MM.1S (cell line): ENCODE data around the gene RPL27.

Experiments
- DNase-seq: peaks from one replicate; pipeline ENCODE4 v3.0.0-alpha.2; 2015
- H2AFZ ChIP-seq: fragments of 300-600 bp; sonication (generic); 2 replicates; pipeline ENCODE4 v1.6.0; 2016; ENCODE audit warnings: antibody characterized with exemption, low read length
- H3F3A ChIP-seq: fragments of 300-600 bp; sonication (generic); 2 replicates; pipeline ENCODE4 v1.6.1; 2016; ENCODE audit warnings: mild to moderate bottlenecking, antibody characterized with exemption, low read length, moderate library complexity, mixed read lengths; ENCODE audit not compliant: insufficient read depth
- H3K27ac ChIP-seq: fragments of 300-600 bp; sonication (generic); 2 replicates; pipeline ENCODE4 v1.5.1; 2016; ENCODE audit warnings: mild to moderate bottlenecking, low read length
- H3K27me3 ChIP-seq: fragments of 300-600 bp; sonication (generic); replicated peaks from 2 replicates; pipeline ENCODE4 v1.6.0; 2016; ENCODE audit warnings: low read length; ENCODE audit not compliant: insufficient read depth
- H3K36me3 ChIP-seq: fragments of 300-600 bp; sonication (generic); replicated peaks from 2 replicates; pipeline ENCODE4 v1.6.1; 2016; ENCODE audit warnings: mild to moderate bottlenecking, low read length, mixed read lengths; ENCODE audit not compliant: insufficient read depth
- H3K4me1 ChIP-seq: fragments of 300-600 bp; sonication (generic); 2 replicates; pipeline ENCODE4 v1.6.1; 2016; ENCODE audit warnings: low read length, mixed read lengths
- H3K4me2 ChIP-seq: fragments of 300-600 bp; sonication (generic); 2 replicates; pipeline ENCODE4 v1.6.0; 2016; ENCODE audit warnings: low read depth, low read length
- H3K4me3 ChIP-seq: fragments of 300-600 bp; sonication (generic); 2 replicates; pipeline ENCODE4 v1.5.1; 2016; ENCODE audit warnings: low read length, mixed read lengths
- H3K79me2 ChIP-seq: fragments of 300-600 bp; sonication (generic); 2 replicates; pipeline ENCODE4 v1.6.1; 2016; ENCODE audit warnings: mixed run types, low read length, mixed read lengths
- H3K9ac ChIP-seq: fragments of 300-600 bp; sonication (generic); 2 replicates; pipeline ENCODE4 v1.6.1; 2016; ENCODE audit warnings: low read length, mixed read lengths
- H3K9me2 ChIP-seq: fragments of 300-600 bp; sonication (generic); replicated peaks from 2 replicates; pipeline ENCODE4 v1.6.1; 2016; ENCODE audit warnings: mild to moderate bottlenecking, low read length, mixed read lengths; ENCODE audit not compliant: insufficient read depth
- H3K9me3 ChIP-seq: fragments of 300-600 bp; sonication (generic); replicated peaks from 2 replicates; pipeline ENCODE4 v1.6.1; 2016; ENCODE audit warnings: mild to moderate bottlenecking, low read length, mixed read lengths; ENCODE audit not compliant: insufficient read depth
- H4K20me1 ChIP-seq: fragments of 300-600 bp; sonication (generic); 2 replicates; pipeline ENCODE4 v1.6.1; 2016; ENCODE audit warnings: mild to moderate bottlenecking, low read length, moderate library complexity, mixed read lengths; ENCODE audit not compliant: insufficient read depth
- EZH2 ChIP-seq: fragments of 300-600 bp; sonication (generic); optimal IDR thresholded peaks from 2 replicates; pipeline ENCODE3; 2017; ENCODE audit warnings: low read depth, mild to moderate bottlenecking, antibody characterized with exemption, low read length, mixed read lengths
- EZH2phosphoT487 ChIP-seq: fragments of 300-600 bp; sonication (generic); IDR thresholded peaks from 2 replicates; pipeline ENCODE4 v1.6.1; 2018; ENCODE audit warnings: antibody characterized with exemption, low read length
- TF ChIP-seq, protein P1 (sequence below): fragments of 300-600 bp; sonication (generic); IDR thresholded peaks from 2 replicates; pipeline ENCODE4 v1.5.1; 2016; ENCODE audit warnings: antibody characterized with exemption, low read length, mixed read lengths

Gene RPL27

DNA sequence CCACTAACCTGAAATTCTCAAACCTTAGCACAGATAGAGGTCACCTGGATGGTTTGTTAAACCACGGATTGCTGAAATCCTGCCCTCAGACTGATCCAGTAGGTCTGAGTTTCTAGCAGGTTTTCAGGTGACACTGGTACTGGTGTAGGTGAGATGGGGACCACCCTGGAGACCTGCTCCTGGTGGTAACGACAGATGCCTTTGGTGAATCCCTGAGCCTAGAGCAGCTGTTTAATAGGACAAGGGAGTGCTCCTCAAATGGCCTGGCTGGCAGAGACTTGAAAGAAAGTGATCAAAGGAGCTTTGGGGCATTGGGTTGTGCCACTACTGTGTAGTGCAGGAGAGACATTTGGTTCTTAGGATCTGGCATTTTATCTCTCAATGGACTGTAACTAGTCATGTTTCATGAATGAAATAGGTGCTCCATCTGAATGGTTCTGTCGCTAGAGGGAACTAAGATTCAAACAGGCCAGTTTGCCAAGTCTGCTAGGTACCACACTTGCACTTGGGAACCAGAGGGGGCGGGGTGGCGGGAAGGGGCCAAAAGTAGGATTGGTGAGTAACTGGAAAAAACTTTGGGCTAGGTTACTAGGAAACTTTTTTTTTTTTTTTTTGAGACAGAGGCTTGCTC, 5.4 kb downstream of the RPL27 start:
- H3K79me2 ChIP-seq: peaks cover 31% of the 10 kb centered on the region
- no peak overlapping the region for H3K4me3 ChIP-seq
- H3K4me1 ChIP-seq: peaks cover 9% of the 10 kb centered on the region; the same call in 1 of the 2 replicates
- H3K27me3 ChIP-seq: no peaks in the 10 kb centered on the region
- no peak overlapping the region for H3K27ac ChIP-seq
- H3K36me3 ChIP-seq: peaks cover 15% of the 10 kb centered on the region
- H3K9me3 ChIP-seq: no peaks in the 10 kb centered on the region
- H3K9ac ChIP-seq: no peak overlapping the region
- no peak overlapping the region for H3K4me2 ChIP-seq
- 0 out of 2 replicates have a peak, but pooled peaks cover 5% of the 10 kb centered on the region for H4K20me1 ChIP-seq
- no peaks in the 10 kb centered on the region for H3K9me2 ChIP-seq
- DNase-seq: no peak
- H2AFZ ChIP-seq: no peak overlapping the region
- TF ChIP-seq EZH2: no peak
- TF ChIP-seq, protein P1, sequence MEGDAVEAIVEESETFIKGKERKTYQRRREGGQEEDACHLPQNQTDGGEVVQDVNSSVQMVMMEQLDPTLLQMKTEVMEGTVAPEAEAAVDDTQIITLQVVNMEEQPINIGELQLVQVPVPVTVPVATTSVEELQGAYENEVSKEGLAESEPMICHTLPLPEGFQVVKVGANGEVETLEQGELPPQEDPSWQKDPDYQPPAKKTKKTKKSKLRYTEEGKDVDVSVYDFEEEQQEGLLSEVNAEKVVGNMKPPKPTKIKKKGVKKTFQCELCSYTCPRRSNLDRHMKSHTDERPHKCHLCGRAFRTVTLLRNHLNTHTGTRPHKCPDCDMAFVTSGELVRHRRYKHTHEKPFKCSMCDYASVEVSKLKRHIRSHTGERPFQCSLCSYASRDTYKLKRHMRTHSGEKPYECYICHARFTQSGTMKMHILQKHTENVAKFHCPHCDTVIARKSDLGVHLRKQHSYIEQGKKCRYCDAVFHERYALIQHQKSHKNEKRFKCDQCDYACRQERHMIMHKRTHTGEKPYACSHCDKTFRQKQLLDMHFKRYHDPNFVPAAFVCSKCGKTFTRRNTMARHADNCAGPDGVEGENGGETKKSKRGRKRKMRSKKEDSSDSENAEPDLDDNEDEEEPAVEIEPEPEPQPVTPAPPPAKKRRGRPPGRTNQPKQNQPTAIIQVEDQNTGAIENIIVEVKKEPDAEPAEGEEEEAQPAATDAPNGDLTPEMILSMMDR: no peak
- TF ChIP-seq EZH2phosphoT487: no peak
- peaks cover 55% of the 10 kb centered on the region for H3F3A ChIP-seq

DNA sequence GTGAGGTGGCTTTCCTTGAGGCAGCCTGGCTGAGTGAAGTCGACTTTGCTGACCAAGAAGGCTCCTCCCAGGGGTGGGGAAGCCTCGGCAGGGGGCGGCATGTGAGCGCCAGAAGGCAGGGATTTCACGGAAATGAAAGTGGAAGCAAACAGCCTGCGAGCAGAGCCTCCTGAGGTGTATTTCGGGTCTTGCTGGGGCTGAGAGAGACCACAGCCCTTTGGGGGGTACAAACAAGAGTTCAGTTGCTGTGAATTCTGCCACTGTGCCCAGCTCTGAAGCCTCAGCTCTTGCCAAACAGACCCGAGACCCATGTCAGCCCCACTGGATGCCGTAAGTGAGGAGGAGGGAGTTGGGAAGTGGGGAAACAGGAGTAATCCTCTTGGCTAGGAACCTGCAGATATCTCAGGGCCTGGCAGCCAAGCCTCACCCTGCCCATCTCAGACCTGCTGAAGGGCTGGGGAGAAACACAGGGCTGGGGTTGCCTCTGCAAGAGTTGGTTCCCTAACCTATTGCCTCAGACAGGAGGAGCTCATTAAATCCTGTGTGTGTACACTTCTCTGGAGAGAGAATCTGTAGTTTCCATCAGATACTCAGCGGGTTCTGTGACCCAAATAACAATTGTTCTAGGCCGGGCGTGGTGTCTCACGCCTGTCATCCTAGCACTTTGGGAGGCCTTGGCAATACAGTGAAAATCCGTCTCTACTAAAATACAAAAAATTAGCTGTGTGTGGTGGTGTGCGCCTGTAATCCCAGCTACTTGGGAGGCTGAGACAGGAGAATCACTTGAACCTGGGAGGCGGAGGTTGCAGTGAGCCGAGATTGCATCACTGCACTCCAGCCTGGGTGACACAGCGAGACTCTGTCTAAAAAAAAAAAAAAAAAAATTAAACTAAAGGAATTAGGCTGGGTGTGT, 8.7 kb downstream of the RPL27 start, which contains the start of gene IFI35:
TSS of gene IFI35 (plus strand) at position 146 of the 913 bp plus-strand sequence. CDS start at position 310, 164 bp downstream.
- peak within 1 kb of the TSS; percentile 62; the same call in 1 of the 2 replicates for H3K4me2 ChIP-seq
- peaks cover 3% of the 10 kb centered on the region; the same call in 1 of the 2 replicates for H3K4me1 ChIP-seq
- H3K9me3 ChIP-seq: no peaks in the 10 kb centered on the region
- peaks cover 33% of the 10 kb centered on the region for H3F3A ChIP-seq
- peak within 1 kb of the TSS; percentile 60; the same call in 1 of the 2 replicates for H3K27ac ChIP-seq
- peaks cover 12% of the 10 kb centered on the region for H3K79me2 ChIP-seq
- H2AFZ ChIP-seq: peak within 1 kb of the TSS; percentile 47
- H3K9me2 ChIP-seq: no peaks in the 10 kb centered on the region
- DNase-seq: peak; percentile 93
- H4K20me1 ChIP-seq: 0 out of 2 replicates have a peak, but pooled peaks cover 5% of the 10 kb centered on the region
- H3K4me3 ChIP-seq: peak within 1 kb of the TSS; percentile 70
- no peaks in the 10 kb centered on the region for H3K27me3 ChIP-seq
- H3K9ac ChIP-seq: peak within 1 kb of the TSS; percentile 75
- H3K36me3 ChIP-seq: peaks cover 7% of the 10 kb centered on the region
- TF ChIP-seq EZH2 (no peak), EZH2phosphoT487 (no peak)
- TF ChIP-seq, protein P1: peak; percentile 40

DNA sequence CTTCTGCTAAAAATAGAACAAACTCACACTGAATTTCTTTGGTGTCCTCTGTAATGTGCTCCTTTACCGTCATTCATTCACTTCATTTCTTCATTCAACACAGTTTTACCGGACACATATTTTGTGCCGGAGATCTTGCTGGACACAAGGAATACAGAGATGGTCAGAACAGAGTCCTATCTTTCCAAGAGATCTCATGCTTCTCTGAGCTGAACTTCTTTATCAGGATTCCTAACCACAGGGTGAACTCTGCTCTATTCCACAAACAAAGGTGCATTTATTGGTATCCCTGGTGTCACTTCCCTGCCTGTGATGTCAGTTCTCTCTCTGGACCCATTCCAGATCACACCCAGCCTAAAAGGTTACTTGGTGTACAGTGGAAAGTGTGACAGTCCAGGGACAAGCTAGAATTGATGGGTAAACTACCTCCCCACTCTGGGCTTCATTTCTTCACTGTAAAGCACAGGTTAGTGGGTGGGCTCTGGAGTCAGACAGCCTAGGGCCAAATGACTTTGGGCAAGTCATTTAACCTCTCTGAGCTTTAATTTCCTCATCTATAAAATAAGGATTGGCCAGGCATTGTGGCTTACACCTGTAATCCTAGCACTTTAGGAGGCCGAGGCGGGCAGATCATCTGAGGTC, 12.6 kb downstream of the RPL27 start:
- no peak overlapping the region for H3K4me2 ChIP-seq
- H3K9me2 ChIP-seq: no peaks in the 10 kb centered on the region
- TF ChIP-seq, protein P1: no peak
- no peak for TF ChIP-seq EZH2phosphoT487
- no peak for TF ChIP-seq EZH2
- no peak overlapping the region for H3K4me3 ChIP-seq
- H2AFZ ChIP-seq: no peak overlapping the region
- peaks cover 3% of the 10 kb centered on the region; the same call in 1 of the 2 replicates for H3K4me1 ChIP-seq
- no peaks in the 10 kb centered on the region for H3K9me3 ChIP-seq
- DNase-seq: no peak
- H3K27me3 ChIP-seq: no peaks in the 10 kb centered on the region
- H3K36me3 ChIP-seq: no peaks in the 10 kb centered on the region
- H3K27ac ChIP-seq: no peak overlapping the region
- H3K9ac ChIP-seq: no peak overlapping the region
- peaks cover 5% of the 10 kb centered on the region; the same call in 1 of the 2 replicates for H3F3A ChIP-seq
- peaks cover 12% of the 10 kb centered on the region for H3K79me2 ChIP-seq
- no peaks in the 10 kb centered on the region for H4K20me1 ChIP-seq
